Right lobe of liver (tissue), 4 donors: ENCODE measurements around the gene COL16A1.

Source experiments
- CTCF ChIP-seq, 4 donors: fragments of 200-600 bp in 3 of 4; fragments of 450-650 bp in 1 of 4; IDR thresholded peaks; one replicate each; pipeline versions ENCODE4 v1.5.1 to v1.8.0; 2016 to 2022; ENCODE audit warnings: antibody characterized with exemption in 4 of 4, mild to moderate bottlenecking in 2 of 4
- POLR2A ChIP-seq: fragments of 450-650 bp; IDR thresholded peaks from one replicate; pipeline ENCODE4 v1.6.1; 2017; ENCODE audit warnings: antibody characterized with exemption, mild to moderate bottlenecking
- donor health status: DM: no; HTN: no; CAD: no.
- donor health status: DM: no; HTN: no; CAD: no.
- donor health status: DM: no; HTN: yes; CAD: no.

- TF ChIP-seq POLR2A = no peak
- TF ChIP-seq CTCF (IDR thresholded peaks at IDR 0.05) = no peak
These were observed 42.0 kb downstream of the COL16A1 start for GRCh38 chr1:31661856-31662255.
